KMS-11 (cell line): ENCODE data around the gene ITGA7.

ENCODE experiments used
- H2AFZ ChIP-seq: fragments of 200-600 bp; sonication (generic); 2 replicates; pipeline ENCODE4 v1.6.1; 2016; ENCODE audit warnings: antibody characterized with exemption, mixed run types, low read depth
- H3K27ac ChIP-seq: fragments of 200-600 bp; sonication (generic); 2 replicates; pipeline ENCODE4 v1.6.1; 2016; ENCODE audit warnings: mild to moderate bottlenecking, mixed run types
- H3K27me3 ChIP-seq: fragments of 200-600 bp; sonication (generic); 2 replicates; pipeline ENCODE4 v1.6.1; 2017; ENCODE audit warnings: mild to moderate bottlenecking, low read depth, mixed run types, moderate library complexity; ENCODE audit not compliant: insufficient read depth
- H3K36me3 ChIP-seq: fragments of 200-600 bp; sonication (generic); 2 replicates; pipeline ENCODE4 v1.6.1; 2017; ENCODE audit warnings: mild to moderate bottlenecking, mixed run types; ENCODE audit not compliant: insufficient read depth
- H3K4me1 ChIP-seq: fragments of 200-600 bp; sonication (generic); 2 replicates; pipeline ENCODE4 v1.6.1; 2016; ENCODE audit warnings: mild to moderate bottlenecking, low read depth, mixed run types; ENCODE audit not compliant: poor library complexity, severe bottlenecking
- H3K4me2 ChIP-seq: fragments of 200-600 bp; sonication (generic); 2 replicates; pipeline ENCODE4 v1.7.0; 2016; ENCODE audit warnings: mild to moderate bottlenecking, mixed run types
- H3K4me3 ChIP-seq: fragments of 200-600 bp; sonication (generic); IDR thresholded peaks from 2 replicates; pipeline ENCODE4 v1.6.1; 2017; ENCODE audit warnings: low read depth, low read length, mixed read lengths; ENCODE audit not compliant: insufficient read depth
- H3K79me2 ChIP-seq: fragments of 200-600 bp; sonication (generic); 2 replicates; pipeline ENCODE4 v1.6.1; 2016; ENCODE audit warnings: low read depth, mixed run types; ENCODE audit not compliant: insufficient read depth
- H3K9ac ChIP-seq: fragments of 200-600 bp; sonication (generic); 2 replicates; pipeline ENCODE4 v1.6.1; 2016; ENCODE audit warnings: mild to moderate bottlenecking, mixed run types
- H4K20me1 ChIP-seq: fragments of 200-600 bp; sonication (generic); 2 replicates; pipeline ENCODE4 v1.6.1; 2016; ENCODE audit warnings: mild to moderate bottlenecking, mixed run types; ENCODE audit not compliant: insufficient read depth
- TF ChIP-seq, protein P1 (sequence below): fragments of 200-600 bp; sonication (generic); conservative IDR thresholded peaks from 2 replicates; pipeline ENCODE4 v1.6.1; 2017; ENCODE audit warnings: low read depth, mild to moderate bottlenecking, antibody characterized with exemption, low read length, moderate library complexity, mixed read lengths

ITGA7 gene

DNA sequence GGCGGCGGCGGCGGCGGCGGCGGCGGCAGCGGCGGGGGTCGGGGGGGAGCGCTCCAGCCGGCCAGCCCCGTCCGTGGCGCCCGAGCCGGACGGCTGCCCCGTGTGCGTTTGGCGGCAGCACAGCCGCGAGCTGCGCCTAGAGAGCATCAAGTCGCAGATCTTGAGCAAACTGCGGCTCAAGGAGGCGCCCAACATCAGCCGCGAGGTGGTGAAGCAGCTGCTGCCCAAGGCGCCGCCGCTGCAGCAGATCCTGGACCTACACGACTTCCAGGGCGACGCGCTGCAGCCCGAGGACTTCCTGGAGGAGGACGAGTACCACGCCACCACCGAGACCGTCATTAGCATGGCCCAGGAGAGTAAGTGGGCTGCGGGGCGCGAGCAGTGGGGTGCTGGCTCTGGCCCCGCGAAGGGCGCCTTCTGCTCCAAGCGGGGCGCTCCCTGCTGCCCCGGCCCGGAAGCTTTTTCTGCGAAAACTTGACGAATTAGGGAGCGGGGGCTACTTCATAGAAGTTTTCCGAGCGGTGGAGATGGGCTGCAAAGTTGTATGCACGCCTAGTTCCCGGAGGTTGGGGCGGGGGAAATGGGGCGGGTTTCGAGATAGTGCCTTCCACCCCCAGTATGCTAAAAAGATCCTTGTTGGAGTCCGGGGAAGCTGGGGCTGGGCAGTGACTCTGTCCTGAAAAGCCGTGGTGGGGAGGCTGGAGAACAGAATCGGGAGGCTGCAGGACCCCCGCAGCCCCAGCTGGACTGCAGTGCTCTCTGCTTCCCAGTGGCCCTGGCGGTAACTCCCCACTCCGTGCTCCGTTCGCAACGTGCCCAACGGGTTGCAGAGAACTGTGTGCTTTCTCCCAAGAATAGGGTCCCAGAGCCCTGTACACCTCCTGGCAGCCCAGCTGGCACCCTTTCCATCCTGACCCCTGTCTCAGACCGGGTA lies 36.0 kb upstream of the ITGA7 start:
- H3K4me3 ChIP-seq, result peak overlapping the region; percentile 56
- TF ChIP-seq, protein P1, sequence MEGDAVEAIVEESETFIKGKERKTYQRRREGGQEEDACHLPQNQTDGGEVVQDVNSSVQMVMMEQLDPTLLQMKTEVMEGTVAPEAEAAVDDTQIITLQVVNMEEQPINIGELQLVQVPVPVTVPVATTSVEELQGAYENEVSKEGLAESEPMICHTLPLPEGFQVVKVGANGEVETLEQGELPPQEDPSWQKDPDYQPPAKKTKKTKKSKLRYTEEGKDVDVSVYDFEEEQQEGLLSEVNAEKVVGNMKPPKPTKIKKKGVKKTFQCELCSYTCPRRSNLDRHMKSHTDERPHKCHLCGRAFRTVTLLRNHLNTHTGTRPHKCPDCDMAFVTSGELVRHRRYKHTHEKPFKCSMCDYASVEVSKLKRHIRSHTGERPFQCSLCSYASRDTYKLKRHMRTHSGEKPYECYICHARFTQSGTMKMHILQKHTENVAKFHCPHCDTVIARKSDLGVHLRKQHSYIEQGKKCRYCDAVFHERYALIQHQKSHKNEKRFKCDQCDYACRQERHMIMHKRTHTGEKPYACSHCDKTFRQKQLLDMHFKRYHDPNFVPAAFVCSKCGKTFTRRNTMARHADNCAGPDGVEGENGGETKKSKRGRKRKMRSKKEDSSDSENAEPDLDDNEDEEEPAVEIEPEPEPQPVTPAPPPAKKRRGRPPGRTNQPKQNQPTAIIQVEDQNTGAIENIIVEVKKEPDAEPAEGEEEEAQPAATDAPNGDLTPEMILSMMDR, result 0 out of 2 replicates have a peak, but pooled peaks have one; percentile 30
- no peaks in the 10 kb centered on the region for H4K20me1 ChIP-seq
- H3K9ac ChIP-seq, result peak overlapping the region; percentile 57; the same call in 1 of the 2 replicates
- H3K27ac ChIP-seq, result peak overlapping the region; percentile 37; the same call in 1 of the 2 replicates
- peak overlapping the region; percentile 98 for H3K4me2 ChIP-seq
- no peaks in the 10 kb centered on the region for H3K36me3 ChIP-seq
- H3K79me2 ChIP-seq, result no peaks in the 10 kb centered on the region
- H3K27me3 ChIP-seq, result peaks cover 5% of the 10 kb centered on the region; the same call in 1 of the 2 replicates
- peaks cover 33% of the 10 kb centered on the region for H3K4me1 ChIP-seq
- peak overlapping the region; percentile 93 for H2AFZ ChIP-seq

DNA sequence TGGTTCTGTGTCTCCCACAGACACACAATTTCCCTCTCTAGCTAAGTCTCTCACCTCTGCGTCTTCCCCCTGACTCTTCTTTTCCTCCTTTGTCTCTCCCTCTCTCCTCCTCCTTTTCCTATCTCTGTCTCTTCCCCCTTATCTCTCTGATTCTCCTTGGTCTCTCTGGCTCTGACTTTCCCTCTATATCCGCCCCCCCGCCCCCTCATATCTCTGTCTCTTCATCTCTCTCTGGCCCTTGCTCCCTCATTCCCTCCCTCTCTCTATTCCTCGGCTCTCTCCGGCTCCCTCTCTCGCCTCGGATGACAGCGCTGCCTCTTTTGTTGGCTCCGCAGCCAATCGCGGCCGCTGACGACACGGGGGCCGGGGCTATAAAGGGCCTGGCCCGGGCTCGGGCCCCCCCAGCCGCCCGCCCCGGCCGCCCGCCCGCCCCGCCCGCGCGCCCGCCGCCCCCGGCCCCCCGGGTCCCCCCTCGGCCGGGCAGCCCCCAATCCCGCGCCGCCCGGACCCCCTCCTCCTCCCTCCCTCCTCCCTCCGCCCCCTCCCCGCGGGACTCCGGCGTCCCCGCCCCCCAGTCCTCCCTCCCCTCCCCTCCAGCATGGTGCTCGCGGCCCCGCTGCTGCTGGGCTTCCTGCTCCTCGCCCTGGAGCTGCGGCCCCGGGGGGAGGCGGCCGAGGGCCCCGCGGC lies 35.2 kb upstream of the ITGA7 start, which contains the start of gene GDF11:
GDF11 (plus strand) TSS at position 404 of the 687 bp plus-strand sequence; CDS start at position 599, 195 bp downstream.
- Histone ChIP-seq H3K4me2 (peak within 1 kb of the TSS; percentile 98), H3K4me1 (peaks cover 35% of the 10 kb centered on the region), H3K9ac (peak within 1 kb of the TSS; percentile 57; the same call in 1 of the 2 replicates), H3K4me3 (peak within 1 kb of the TSS; percentile 56), H3K36me3 (no peaks in the 10 kb centered on the region), H2AFZ (peak within 1 kb of the TSS; percentile 93), H3K27me3 (peaks cover 5% of the 10 kb centered on the region; the same call in 1 of the 2 replicates), H3K27ac (peak within 1 kb of the TSS; percentile 37; the same call in 1 of the 2 replicates), H3K79me2 (no peaks in the 10 kb centered on the region), H4K20me1 (no peaks in the 10 kb centered on the region)
- TF ChIP-seq, protein P1, result no peak

DNA sequence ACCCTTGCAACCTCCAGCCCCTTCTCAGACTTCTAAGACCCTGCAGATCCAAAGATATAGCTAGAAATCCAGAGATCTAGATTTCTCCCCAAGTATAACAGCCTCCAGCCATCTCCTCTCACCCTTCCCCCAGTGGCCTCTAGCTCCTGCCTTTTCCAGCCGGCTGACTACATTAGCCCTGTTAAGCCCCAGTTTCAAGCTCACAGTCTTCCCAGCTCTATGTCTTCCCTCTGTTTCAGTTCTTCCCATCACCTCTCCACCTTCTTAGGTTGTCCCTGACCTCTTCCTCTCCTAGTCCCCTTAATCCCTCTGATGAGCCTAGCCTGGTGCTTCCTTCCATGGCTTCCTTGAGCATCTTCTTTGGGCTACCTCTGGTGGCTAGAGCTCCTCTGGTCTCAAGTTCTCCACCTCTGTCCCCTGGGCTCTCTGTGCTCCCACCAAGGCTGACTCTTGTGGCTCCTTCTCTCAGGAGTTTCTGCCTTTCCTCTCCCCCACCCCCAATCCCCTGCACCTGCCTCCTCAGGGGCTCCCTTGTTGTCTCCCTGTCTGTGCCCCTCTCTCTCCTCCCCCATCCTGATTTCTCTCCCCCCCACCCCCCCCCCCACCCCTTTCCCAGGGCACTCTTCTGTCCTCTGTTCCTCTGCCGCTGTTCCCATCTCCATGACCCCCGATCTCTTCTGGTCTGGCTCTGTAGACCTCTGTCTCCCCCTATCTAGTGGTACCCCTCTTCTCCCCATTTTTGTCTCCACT lies 34.4 kb upstream of the ITGA7 start:
- Histone ChIP-seq H2AFZ (peak overlapping the region; percentile 72), H3K36me3 (no peaks in the 10 kb centered on the region), H3K79me2 (no peaks in the 10 kb centered on the region), H3K27ac (no peak overlapping the region), H4K20me1 (no peaks in the 10 kb centered on the region), H3K27me3 (peaks cover 5% of the 10 kb centered on the region; the same call in 1 of the 2 replicates), H3K4me3 (no peak overlapping the region), H3K4me2 (peak overlapping the region; percentile 69), H3K4me1 (peaks cover 42% of the 10 kb centered on the region), H3K9ac (peak overlapping the region; percentile 11; the same call in 1 of the 2 replicates)
- TF ChIP-seq, protein P1, result no peak

GRCh38 chr12:55739025-55739378 lies 31.3 kb upstream of the ITGA7 start:
- Histone ChIP-seq H3K4me3 (peak overlapping the region; percentile 82), H2AFZ (peak overlapping the region; percentile 84; the same call in 1 of the 2 replicates), H3K9ac (no peak overlapping the region; the same call in 1 of the 2 replicates), H3K4me1 (peaks cover 32% of the 10 kb centered on the region), H3K36me3 (no peaks in the 10 kb centered on the region), H3K79me2 (no peaks in the 10 kb centered on the region), H4K20me1 (no peaks in the 10 kb centered on the region), H3K27me3 (peaks cover 5% of the 10 kb centered on the region; the same call in 1 of the 2 replicates), H3K4me2 (peak overlapping the region; percentile 64; the same call in 1 of the 2 replicates), H3K27ac (no peak overlapping the region; the same call in 1 of the 2 replicates)
- TF ChIP-seq, protein P1, result peak; percentile 31
